K562 (cell line): ENCODE results near the gene ODC1. TPM values are rescaled to one million over a fixed set of nuclear protein-coding genes. Genes with fewer than 3 reads are reported as not detected.

ENCODE experiments used
- ARID1B ChIP-seq: fragments of 450-650 bp; IDR thresholded peaks from 2 replicates; pipeline ENCODE4 v1.6.1; 2016; ENCODE audit warnings: antibody characterized with exemption, mild to moderate bottlenecking, inconsistent platforms
- ARID3A ChIP-seq: IDR thresholded peaks from 2 replicates; pipeline ENCODE4 v1.6.1; 2012; ENCODE audit warnings: low read depth, low read length, improper control_type of control experiment, borderline replicate concordance
- CREM ChIP-seq: IDR thresholded peaks from 2 replicates; pipeline ENCODE4 v1.6.1; 2014; ENCODE audit warnings: antibody characterized with exemption, low read depth
- FOXP1 ChIP-seq: sonication (generic); formaldehyde crosslinking; IDR thresholded peaks from 2 replicates; pipeline ENCODE4 v1.8.0; 2022; ENCODE audit warnings: mild to moderate bottlenecking, missing genetic modification reagents
- FOXP4 ChIP-seq: sonication (generic); formaldehyde crosslinking; IDR thresholded peaks from 2 replicates; pipeline ENCODE4 v1.8.0; 2022; ENCODE audit warnings: mild to moderate bottlenecking, missing genetic modification reagents, borderline replicate concordance
- HDAC3 ChIP-seq: fragments of 450-650 bp; IDR thresholded peaks from 2 replicates; pipeline ENCODE4 v1.6.1; 2018; ENCODE audit warnings: borderline replicate concordance, mild to moderate bottlenecking, moderate library complexity; ENCODE audit not compliant: partially characterized antibody
- KDM1A ChIP-seq, 2 experiments: fragments of 450-650 bp; IDR thresholded peaks; 2 replicates each; pipeline ENCODE4 v1.6.1; 2016; ENCODE audit warnings: mild to moderate bottlenecking in 2 of 2
- MAFF ChIP-seq: IDR thresholded peaks from 2 replicates; pipeline ENCODE4 v1.6.1; 2012; ENCODE audit warnings: low read length, improper control_type of control experiment
- MIER1 ChIP-seq: fragments of 450-650 bp; IDR thresholded peaks from 2 replicates; pipeline ENCODE4 v1.6.1; 2016; ENCODE audit warnings: antibody characterized with exemption, mild to moderate bottlenecking, low read depth
- PHB2 ChIP-seq: fragments of 450-650 bp; IDR thresholded peaks from 2 replicates; pipeline ENCODE4 v1.6.1; 2017; ENCODE audit warnings: low read depth
- PKNOX1 ChIP-seq: fragments of 450-650 bp; IDR thresholded peaks from 2 replicates; pipeline ENCODE4 v1.6.1; 2016
- RFX1 ChIP-seq: fragments of 450-650 bp; IDR thresholded peaks from 2 replicates; pipeline ENCODE4 v1.6.1; 2016; ENCODE audit warnings: mild to moderate bottlenecking, moderate library complexity
- TAF1 ChIP-seq: IDR thresholded peaks from 2 replicates; pipeline ENCODE4 v1.6.1; 2011; ENCODE audit warnings: mild to moderate bottlenecking, low read length, moderate library complexity; ENCODE audit not compliant: insufficient read depth, control insufficient read depth, severe bottlenecking; ENCODE audit errors: extremely low read depth
- TAL1 ChIP-seq: fragments of 450-650 bp; IDR thresholded peaks from 2 replicates; pipeline ENCODE4 v1.6.1; 2016; ENCODE audit warnings: mild to moderate bottlenecking
- TEAD4 ChIP-seq, 2 experiments: sonication (generic) in 1 of 2; formaldehyde crosslinking in 1 of 2; IDR thresholded peaks; 2 replicates each; pipeline versions ENCODE4 v1.6.1 to v1.8.0; 2012 to 2022; ENCODE audit warnings: borderline replicate concordance in 1 of 2, inconsistent platforms in 1 of 2, low read length in 1 of 2, mild to moderate bottlenecking in 1 of 2, missing genetic modification reagents in 1 of 2
- ZBTB11 ChIP-seq, 3 experiments: fragments of 200-800 bp in 1 of 3; fragments of 250-450 bp in 1 of 3; fragments of 450-650 bp in 1 of 3; sonication (Bioruptor Pico) in 1 of 3; sonication (Bioruptor generic) in 1 of 3; formaldehyde crosslinking in 1 of 3; IDR thresholded peaks; 2 replicates each; pipeline versions ENCODE4 v1.6.1 to v1.8.0; 2016 to 2022; ENCODE audit warnings: mild to moderate bottlenecking in 2 of 3, missing genetic modification characterization in 2 of 3, missing compliant biosample characterization in 1 of 3, moderate library complexity in 1 of 3
- ZNF263 ChIP-seq: sonication (generic); formaldehyde crosslinking; IDR thresholded peaks from 2 replicates; pipeline ENCODE4 v1.8.0; 2022; ENCODE audit warnings: mild to moderate bottlenecking, missing genetic modification reagents, borderline replicate concordance
- ZNF324 ChIP-seq: fragments of 250-450 bp; sonication (Bioruptor Pico); IDR thresholded peaks from 2 replicates; pipeline ENCODE4 v1.4.0; 2020; ENCODE audit warnings: mild to moderate bottlenecking
- ZNF589 ChIP-seq: fragments of 200-800 bp; sonication (Bioruptor generic); IDR thresholded peaks from 2 replicates; pipeline ENCODE4 v1.6.1; 2016; ENCODE audit warnings: low read depth, missing genetic modification characterization, missing compliant biosample characterization
- polyA plus RNA-seq, 8 experiments: library from polyadenylated mRNA; depleted of rRNA in 4 of 8; stranded (reverse) in 5 of 8; unstranded in 3 of 8; fragments of >200 nt; fragmentation: Nextera tagmentation in 2 of 8; fragmentation: Illumina TruSeq in 1 of 8; extraction: Ambion mirVana in 2 of 8; extraction: Trizol in 1 of 8; gene quantifications; 2 replicates each; pipeline versions ENCODE4 v1.2.1 to v1.2.3, GENCODE V29; 2011 to 2014; ENCODE audit warnings: inconsistent platforms in 1 of 8, missing spikeins in 1 of 8
- total RNA-seq, 7 experiments: library from RNA; depleted of rRNA in 6 of 7; stranded (reverse); fragments of >200 nt in 6 of 7; fragmentation: Illumina TruSeq in 2 of 7; extraction: Trizol in 2 of 7; gene quantifications; 2 replicates each; pipeline versions ENCODE4 v1.2.1 to v1.2.3, GENCODE V29; 2011 to 2021; ENCODE audit warnings: low replicate concordance in 1 of 7

The ODC1 gene
- total and polyA plus RNA-seq, 9 of the 15 experiments (the other 6 are each of a cell fraction or from before 2014, with no cell fraction given), result 142 to 563 (median 457) TPM

- TF ChIP-seq FOXP4 (CRISPR knock-in tag) (0 out of 2 replicates have a peak, but pooled peaks have one; percentile 31), HDAC3 (peak; percentile 80), PHB2 (peak; percentile 73; the same call in 1 of the 2 replicates), ZNF589 (CRISPR knock-in tag) (peak; percentile 59; the same call in 1 of the 2 replicates), MAFF (0 out of 2 replicates have a peak, but pooled peaks have one; percentile 20), MIER1 (no peak), FOXP1 (CRISPR knock-in tag) (no peak), TEAD4 (IDR thresholded peaks at IDR 0.05; ENCODE audit: low read length) (peak; percentile 98), TEAD4 (CRISPR knock-in tag; IDR thresholded peaks at IDR 0.05; ENCODE audit: borderline replicate concordance) (no peak), CREM (peak; percentile 84), ARID3A (peak; percentile 73; the same call in 1 of the 2 replicates), KDM1A (IDR thresholded peaks at IDR 0.05) (peak; percentile 86 to 88), TAL1 (peak; percentile 95), RFX1 (no peak), ZBTB11 (CRISPR knock-in tag; IDR thresholded peaks at IDR 0.05) (peak in 1 of 3 experiments; percentile 66; a peak in 2 of 6 replicates), TAF1 (peak; percentile 16), ZNF263 (CRISPR knock-in tag) (peak; percentile 30; the same call in 1 of the 2 replicates), PKNOX1 (peak; percentile 40; the same call in 1 of the 2 replicates), ZNF324 (CRISPR knock-in tag) (no peak), ARID1B (peak; percentile 96)
Observed at GRCh38 chr2:10392951-10393639, 55.0 kb downstream of the ODC1 start (continued).
